Measurements from ENCODE around the gene DCDC1.

GRCh38 chr11:31340903-31341572, 28.5 kb downstream of the DCDC1 start:
- TF ChIP-seq CTCF (IDR thresholded peaks at IDR 0.05) (no peak), POLR2A (IDR thresholded peaks at IDR 0.05) (no peak)

Data from lower leg skin (tissue), 3 donors.